IMR-90 (cell line): Measurements from ENCODE around the gene KAZN. TPM values are rescaled to one million over a fixed set of nuclear protein-coding genes. Genes with fewer than 3 reads are reported as not detected.

Experiments
- ATAC-seq: fragments of 200-7000 bp; cut with Tn5 transposase; 2 replicates; pipeline ENCODE4 v1.9.1; 2020; ENCODE audit warnings: low read depth, mild to moderate bottlenecking, moderate library complexity
- BruUV-seq: library from RNA; stranded (reverse); fragments of 400-500 nt; replicated peaks from 2 replicates; lab custom pipeline; 2021; lab: Mats Ljungman, UMichigan
- CTCF ChIA-PET: fragments of 300-600 bp; formaldehyde crosslinking; extraction: SDS; loops from one replicate; lab custom pipeline; 2021; ENCODE audit warnings: antibody characterized with exemption; lab: Yijun Ruan, JAX
- POLR2A ChIA-PET: fragments of 300-600 bp; sonication (Branson Sonifier 250); formaldehyde crosslinking; loops from one replicate; lab custom pipeline; 2022; ENCODE audit warnings: antibody characterized with exemption; ENCODE audit not compliant: unreplicated experiment; lab: Charles Lee
- DNase-seq: peaks from one replicate; pipeline ENCODE4 v3.0.0; 2013
- H2AFZ ChIP-seq: replicated peaks from 2 replicates; pipeline ENCODE3; 2013; ENCODE audit warnings: low read length, mild to moderate bottlenecking; ENCODE audit not compliant: poor library complexity
- H2AK5ac ChIP-seq: 2 replicates; pipeline ENCODE4 v1.6.1; 2013; ENCODE audit warnings: low read depth, low read length, inconsistent platforms
- H2AK9ac ChIP-seq: replicated peaks from 2 replicates; pipeline ENCODE3; 2013; ENCODE audit warnings: mild to moderate bottlenecking, low read depth, low read length, moderate library complexity; ENCODE audit not compliant: poor library complexity
- H2BK120ac ChIP-seq: 2 replicates; pipeline ENCODE4 v1.6.1; 2013; ENCODE audit warnings: low read depth, low read length, inconsistent platforms
- H2BK15ac ChIP-seq: 3 replicates; pipeline ENCODE4 v1.6.1; 2013; ENCODE audit warnings: low read depth, low read length, inconsistent platforms
- H2BK20ac ChIP-seq: 2 replicates; pipeline ENCODE4 v1.6.1; 2013; ENCODE audit warnings: low read depth, mild to moderate bottlenecking, inconsistent platforms, low read length, moderate library complexity
- H2BK5ac ChIP-seq: 2 replicates; pipeline ENCODE4 v1.6.1; 2013; ENCODE audit warnings: mild to moderate bottlenecking, low read depth, low read length, inconsistent platforms; ENCODE audit not compliant: poor library complexity, severe bottlenecking
- H3K14ac ChIP-seq: replicated peaks from 2 replicates; pipeline ENCODE4 v1.6.1; 2013; ENCODE audit warnings: low read depth, low read length, inconsistent platforms
- H3K18ac ChIP-seq: 2 replicates; pipeline ENCODE4 v1.6.1; 2013; ENCODE audit warnings: low read depth, low read length, control low read depth
- H3K23ac ChIP-seq: 2 replicates; pipeline ENCODE4 v1.6.1; 2013; ENCODE audit warnings: low read depth, low read length, inconsistent platforms
- H3K27ac ChIP-seq: 2 replicates; pipeline ENCODE4 v1.5.1; 2013; ENCODE audit warnings: mild to moderate bottlenecking, control low read depth, low read length; ENCODE audit not compliant: insufficient read depth
- H3K27me3 ChIP-seq: 2 replicates; pipeline ENCODE4 v1.6.1; 2013; ENCODE audit warnings: low read length; ENCODE audit not compliant: control insufficient read depth, insufficient read depth
- H3K36me3 ChIP-seq: 2 replicates; pipeline ENCODE4 v1.6.1; 2013; ENCODE audit warnings: low read length, mixed read lengths; ENCODE audit not compliant: control insufficient read depth, insufficient read depth
- H3K4ac ChIP-seq: 2 replicates; pipeline ENCODE4 v1.6.1; 2013; ENCODE audit warnings: low read depth, low read length, inconsistent platforms
- H3K4me1 ChIP-seq: 2 replicates; pipeline ENCODE4 v1.6.1; 2013; ENCODE audit warnings: low read length, mixed read lengths; ENCODE audit not compliant: control insufficient read depth, insufficient read depth
- H3K4me2 ChIP-seq: 2 replicates; pipeline ENCODE4 v1.6.1; 2013; ENCODE audit warnings: low read depth, mild to moderate bottlenecking, control low read depth, low read length, moderate library complexity
- H3K4me3 ChIP-seq: 2 replicates; pipeline ENCODE4 v1.5.1; 2013; ENCODE audit warnings: low read depth, mild to moderate bottlenecking, control low read depth, low read length, moderate library complexity; ENCODE audit not compliant: insufficient read depth
- H3K56ac ChIP-seq: 2 replicates; pipeline ENCODE4 v1.6.1; 2013; ENCODE audit warnings: low read length, inconsistent platforms; ENCODE audit not compliant: insufficient read depth; ENCODE audit errors: extremely low read depth
- H3K79me1 ChIP-seq, 2 experiments: 2 replicates each; pipeline ENCODE4 v1.6.1; 2013; ENCODE audit warnings: low read length in 2 of 2, inconsistent platforms in 1 of 2, low read depth in 1 of 2
- H3K9ac ChIP-seq: 2 replicates; pipeline ENCODE4 v1.6.1; 2013; ENCODE audit warnings: low read depth, low read length, control low read depth
- H3K9me1 ChIP-seq: 2 replicates; pipeline ENCODE4 v1.6.1; 2013; ENCODE audit warnings: low read length, inconsistent platforms; ENCODE audit not compliant: insufficient read depth
- H3K9me3 ChIP-seq: 2 replicates; pipeline ENCODE4 v1.6.1; 2013; ENCODE audit warnings: low read length; ENCODE audit not compliant: control insufficient read depth, insufficient read depth
- H4K20me1 ChIP-seq: 2 replicates; pipeline ENCODE4 v1.6.1; 2013; ENCODE audit warnings: low read length, inconsistent platforms; ENCODE audit not compliant: insufficient read depth
- H4K5ac ChIP-seq: 2 replicates; pipeline ENCODE4 v1.6.1; 2013; ENCODE audit warnings: mild to moderate bottlenecking, low read depth, low read length, control low read depth
- H4K8ac ChIP-seq, 2 experiments: 2 replicates each; pipeline ENCODE4 v1.6.1; 2013; ENCODE audit warnings: low read depth in 2 of 2, low read length in 2 of 2, control low read depth in 1 of 2, inconsistent platforms in 1 of 2
- H4K91ac ChIP-seq: 2 replicates; pipeline ENCODE4 v1.6.1; 2013; ENCODE audit warnings: low read depth, low read length, inconsistent platforms; ENCODE audit not compliant: insufficient read depth
- BHLHE40 ChIP-seq: fragments of 150-350 bp; IDR thresholded peaks from 2 replicates; pipeline ENCODE4 v1.6.1; 2016; ENCODE audit warnings: mild to moderate bottlenecking, low read depth, low read length
- CEBPB ChIP-seq: IDR thresholded peaks from 2 replicates; pipeline ENCODE4 v1.6.1; 2012; ENCODE audit warnings: low read depth, low read length, improper control_type of control experiment
- MAFK ChIP-seq: IDR thresholded peaks from 2 replicates; pipeline ENCODE4 v1.6.1; 2012; ENCODE audit warnings: low read depth, low read length, improper control_type of control experiment
- MAZ ChIP-seq: IDR thresholded peaks from 2 replicates; pipeline ENCODE4 v1.6.1; 2012; ENCODE audit warnings: low read depth, mild to moderate bottlenecking, low read length, improper control_type of control experiment, moderate library complexity, borderline replicate concordance
- POLR2A ChIP-seq: IDR thresholded peaks from 2 replicates; pipeline ENCODE4 v1.6.1; 2012; ENCODE audit warnings: mild to moderate bottlenecking, low read depth, low read length
- RAD21 ChIP-seq: IDR thresholded peaks from 2 replicates; pipeline ENCODE4 v1.6.1; 2012; ENCODE audit warnings: low read length, improper control_type of control experiment
- RCOR1 ChIP-seq: IDR thresholded peaks from 2 replicates; pipeline ENCODE4 v1.6.1; 2012; ENCODE audit warnings: mild to moderate bottlenecking, low read length, improper control_type of control experiment; ENCODE audit not compliant: insufficient replicate concordance
- SMC3 ChIP-seq: fragments of 150-350 bp; IDR thresholded peaks from 2 replicates; pipeline ENCODE4 v1.6.1; 2016; ENCODE audit warnings: low read depth, mild to moderate bottlenecking, antibody characterized with exemption, low read length, moderate library complexity
- WGBS, 2 experiments: methylation state at CpG; one replicate each; pipeline versions ENCODE4 v1.1.5 to v1.1.7; 2013; ENCODE audit warnings: missing lambda C conversion rate in 2 of 2; ENCODE audit not compliant: insufficient read length in 1 of 2; ENCODE audit errors: extremely low coverage in 2 of 2; 5-methylcytosine and 5-hydroxymethylcytosine counted together
- dilution Hi-C: fragments of 300-500 bp; cut with HindIII; formaldehyde crosslinking; loops from one replicate; pipeline ENCODE4 v1.14.3; 2018; ENCODE audit warnings: low sequenced_read_pairs; ENCODE audit not compliant: unreplicated experiment
- in situ Hi-C: fragments of 300-500 bp; cut with MboI; formaldehyde crosslinking; loops from 3 replicates; pipeline ENCODE4 v1.14.3; 2019; ENCODE audit warnings: low sequenced_read_pairs, inconsistent platforms, mixed read lengths
- intact Hi-C: fragments of 100-400 bp; cut with micrococcal nuclease; formaldehyde crosslinking; loops from 2 replicates; pipeline ENCODE4 v1.10.0; 2022
- polyA plus RNA-seq, 3 experiments: library from polyadenylated mRNA; depleted of rRNA; stranded (reverse); fragments of >200 nt; gene quantifications; 2 replicates each; pipeline ENCODE4 v1.2.3, GENCODE V29; 2012; ENCODE audit warnings: low replicate concordance in 1 of 3
- total RNA-seq: library from RNA; depleted of rRNA; stranded (reverse); fragments of >200 nt; gene quantifications from 2 replicates; pipeline ENCODE4 v1.2.3, GENCODE V29; 2012
- TF ChIP-seq, protein P1 (sequence below): fragments of 150-350 bp; IDR thresholded peaks from 2 replicates; pipeline ENCODE4 v1.6.1; 2016; ENCODE audit warnings: low read depth, mild to moderate bottlenecking, low read length, moderate library complexity, borderline replicate concordance
- TF ChIP-seq, protein P2 (sequence below): fragments of 150-350 bp; IDR thresholded peaks from 2 replicates; pipeline ENCODE4 v1.6.1; 2017; ENCODE audit warnings: mild to moderate bottlenecking, antibody characterized with exemption, low read length, low read depth
- TF ChIP-seq, protein P3 (sequence below): conservative IDR thresholded peaks from 2 replicates; pipeline ENCODE4 v1.5.1; 2012; ENCODE audit warnings: mild to moderate bottlenecking, low read depth, low read length, improper control_type of control experiment

KAZN gene
- total and polyA plus RNA-seq, 2 of the 4 experiments (the other 2 are of a cell fraction), result 5.2 to 10.5 TPM

DNA sequence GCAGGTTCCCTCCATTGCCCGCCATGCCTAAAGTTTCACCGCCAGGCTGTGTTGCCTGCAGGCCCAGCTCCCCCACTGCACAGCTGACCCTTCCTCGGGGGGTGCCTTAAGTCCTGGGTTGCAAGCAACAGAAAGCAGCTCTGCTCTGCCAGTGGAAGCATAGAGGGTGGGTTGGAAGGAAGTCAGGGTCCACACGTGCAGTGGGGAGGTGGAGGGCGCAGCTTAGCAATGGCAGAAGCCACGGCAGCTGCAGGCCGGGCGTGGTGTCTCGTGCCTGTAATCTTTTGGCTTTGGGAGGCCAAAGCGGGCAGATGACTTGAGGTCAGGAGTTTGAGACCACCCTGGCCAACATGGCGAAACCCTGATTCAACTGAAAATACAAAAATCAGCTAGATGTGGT, 448.8 kb downstream of the KAZN start:
- dilution Hi-C loops, result no loop called here
- Histone ChIP-seq H3K36me3 (peaks cover 10% of the 10 kb centered on the region; the same call in 1 of the 2 replicates), H3K4me3 (no peak overlapping the region), H4K5ac (no peak overlapping the region), H3K56ac (no peak overlapping the region), H3K4me2 (no peak overlapping the region), H2BK120ac (no peak overlapping the region), H4K20me1 (peaks cover 5% of the 10 kb centered on the region), H3K4me1 (peaks cover 2% of the 10 kb centered on the region; the same call in 1 of the 2 replicates), H2BK15ac (no peak overlapping the region), H3K14ac (no peak overlapping the region), H3K18ac (no peak overlapping the region), H3K9me3 (no peaks in the 10 kb centered on the region), H3K23ac (no peak overlapping the region), H4K91ac (no peak overlapping the region), H3K9me1 (no peaks in the 10 kb centered on the region), H2BK5ac (no peak overlapping the region), H3K9ac (no peak overlapping the region), H4K8ac (no peak overlapping the region), H3K27ac (no peak overlapping the region), H3K27me3 (no peaks in the 10 kb centered on the region), H3K4ac (no peak overlapping the region), H2AK9ac (no peak overlapping the region), H3K79me1 (peaks cover 5 to 6% of the 10 kb centered on the region in 2 experiments; a peak in 3 of 4 replicates), H2BK20ac (no peak overlapping the region), H2AFZ (no peak overlapping the region), H2AK5ac (no peak overlapping the region)
- WGBS, 2 experiments, result 90% methylated on average over 5 of the region's 11 CpGs; no CpG with 5 or more reads in 1 of the 2 experiments
- DNase-seq (no peak), ATAC-seq (no peak)
- in situ Hi-C loops, result loop anchor here (5.0 to 10.0 kb wide), 2 partner anchors 270 to 1082 kb away; no protein-coding TSS in a partner anchor
- ChIA-PET POLR2A (no interaction called here), CTCF (interaction anchor here (1.0 to 1.5 kb wide), 3 partner anchors 10 to 121 kb away, joined by 3 to 5 read pairs (median 3); no protein-coding TSS in a partner anchor)
- TF ChIP-seq, protein P1, sequence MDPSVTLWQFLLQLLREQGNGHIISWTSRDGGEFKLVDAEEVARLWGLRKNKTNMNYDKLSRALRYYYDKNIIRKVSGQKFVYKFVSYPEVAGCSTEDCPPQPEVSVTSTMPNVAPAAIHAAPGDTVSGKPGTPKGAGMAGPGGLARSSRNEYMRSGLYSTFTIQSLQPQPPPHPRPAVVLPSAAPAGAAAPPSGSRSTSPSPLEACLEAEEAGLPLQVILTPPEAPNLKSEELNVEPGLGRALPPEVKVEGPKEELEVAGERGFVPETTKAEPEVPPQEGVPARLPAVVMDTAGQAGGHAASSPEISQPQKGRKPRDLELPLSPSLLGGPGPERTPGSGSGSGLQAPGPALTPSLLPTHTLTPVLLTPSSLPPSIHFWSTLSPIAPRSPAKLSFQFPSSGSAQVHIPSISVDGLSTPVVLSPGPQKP, result no peak
- TF ChIP-seq, protein P2, sequence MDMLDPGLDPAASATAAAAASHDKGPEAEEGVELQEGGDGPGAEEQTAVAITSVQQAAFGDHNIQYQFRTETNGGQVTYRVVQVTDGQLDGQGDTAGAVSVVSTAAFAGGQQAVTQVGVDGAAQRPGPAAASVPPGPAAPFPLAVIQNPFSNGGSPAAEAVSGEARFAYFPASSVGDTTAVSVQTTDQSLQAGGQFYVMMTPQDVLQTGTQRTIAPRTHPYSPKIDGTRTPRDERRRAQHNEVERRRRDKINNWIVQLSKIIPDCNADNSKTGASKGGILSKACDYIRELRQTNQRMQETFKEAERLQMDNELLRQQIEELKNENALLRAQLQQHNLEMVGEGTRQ, result no peak
- TF ChIP-seq BHLHE40 (no peak), MAFK (no peak), SMC3 (no peak), RAD21 (no peak), RCOR1 (no peak), CEBPB (no peak), POLR2A (no peak), MAZ (no peak)
- TF ChIP-seq, protein P3, sequence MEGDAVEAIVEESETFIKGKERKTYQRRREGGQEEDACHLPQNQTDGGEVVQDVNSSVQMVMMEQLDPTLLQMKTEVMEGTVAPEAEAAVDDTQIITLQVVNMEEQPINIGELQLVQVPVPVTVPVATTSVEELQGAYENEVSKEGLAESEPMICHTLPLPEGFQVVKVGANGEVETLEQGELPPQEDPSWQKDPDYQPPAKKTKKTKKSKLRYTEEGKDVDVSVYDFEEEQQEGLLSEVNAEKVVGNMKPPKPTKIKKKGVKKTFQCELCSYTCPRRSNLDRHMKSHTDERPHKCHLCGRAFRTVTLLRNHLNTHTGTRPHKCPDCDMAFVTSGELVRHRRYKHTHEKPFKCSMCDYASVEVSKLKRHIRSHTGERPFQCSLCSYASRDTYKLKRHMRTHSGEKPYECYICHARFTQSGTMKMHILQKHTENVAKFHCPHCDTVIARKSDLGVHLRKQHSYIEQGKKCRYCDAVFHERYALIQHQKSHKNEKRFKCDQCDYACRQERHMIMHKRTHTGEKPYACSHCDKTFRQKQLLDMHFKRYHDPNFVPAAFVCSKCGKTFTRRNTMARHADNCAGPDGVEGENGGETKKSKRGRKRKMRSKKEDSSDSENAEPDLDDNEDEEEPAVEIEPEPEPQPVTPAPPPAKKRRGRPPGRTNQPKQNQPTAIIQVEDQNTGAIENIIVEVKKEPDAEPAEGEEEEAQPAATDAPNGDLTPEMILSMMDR, result no peak
- no TSS peak for BruUV-seq
- intact Hi-C loops, result loop anchor here (2.0 to 10.0 kb wide), 5 partner anchors 315 to 1082 kb away; no protein-coding TSS in a partner anchor
